Bronchial epithelial cell (primary cell): ENCODE results near the gene GRK6. TPM values are rescaled to one million over a fixed set of nuclear protein-coding genes. Genes with fewer than 3 reads are reported as not detected.

ENCODE experiments used
- DNase-seq: peaks from one replicate; pipeline ENCODE4 v3.0.0-alpha.2; 2010; ENCODE audit warnings: low read depth
- FAIRE-seq: peaks from 2 replicates; lab custom pipeline; 2011; peaks lifted over from hg19 to GRCh38; lab: Jason Lieb, UNC
- H3K27me3 ChIP-seq: 2 replicates; pipeline ENCODE4 v1.5.1; 2011; ENCODE audit warnings: low read length; ENCODE audit not compliant: control insufficient read depth, insufficient read depth
- H3K36me3 ChIP-seq: 2 replicates; pipeline ENCODE4 v1.5.1; 2011; ENCODE audit warnings: low read length; ENCODE audit not compliant: control insufficient read depth, insufficient read depth
- H3K4me3 ChIP-seq: 2 replicates; pipeline ENCODE4 v1.5.1; 2011; ENCODE audit warnings: mild to moderate bottlenecking, low read depth, low read length, control low read depth
- total RNA-seq: library from RNA; depleted of rRNA; stranded (reverse); fragments of >200 nt; gene quantifications from 2 replicates; pipeline ENCODE4 v1.2.1, GENCODE V29; 2014
- TF ChIP-seq, protein P1 (sequence below): IDR thresholded peaks from 2 replicates; pipeline ENCODE4 v1.5.1; 2011; ENCODE audit warnings: mild to moderate bottlenecking, moderate library complexity, low read length, control low read depth, inconsistent platforms; ENCODE audit not compliant: insufficient read depth, severe bottlenecking

Gene GRK6
- total RNA-seq, 1 donor from 2014 or later: 22.9 TPM

DNA sequence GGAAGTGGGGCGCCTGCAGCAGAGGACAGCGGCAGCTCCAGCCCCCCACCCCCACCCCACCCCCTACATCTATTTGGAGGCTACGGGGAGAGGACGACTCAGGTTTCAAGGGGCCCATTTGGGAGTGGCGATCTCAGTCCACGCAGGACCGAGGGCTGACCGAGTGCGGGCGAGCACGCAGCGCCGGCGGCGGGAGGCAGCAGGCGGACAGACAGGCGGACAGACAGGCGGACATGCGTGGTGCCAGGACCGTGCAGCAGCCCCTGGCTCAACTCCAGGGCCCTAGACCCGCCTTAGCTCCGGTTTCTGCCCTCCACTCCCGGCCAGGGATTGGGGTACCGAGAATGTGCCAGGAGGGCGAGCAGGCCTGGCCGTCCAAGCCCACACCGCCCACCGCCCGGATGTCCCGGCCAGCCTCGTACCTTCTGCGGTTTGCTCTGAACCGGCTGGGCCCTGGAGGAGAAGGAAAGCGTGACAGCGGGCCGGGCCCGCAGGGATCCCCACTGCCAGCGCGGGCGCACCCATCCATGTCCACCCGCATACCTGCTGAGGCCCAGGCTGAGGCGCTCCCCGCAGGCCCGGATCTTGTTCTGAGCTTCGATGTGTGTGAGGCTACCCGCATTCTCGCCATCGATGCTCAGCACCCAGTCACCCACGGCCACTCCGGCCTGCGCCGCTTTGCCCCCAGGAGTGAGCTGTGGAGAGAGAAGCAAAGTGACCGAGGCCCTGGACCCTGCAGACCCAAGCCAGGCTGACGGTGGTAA lies 65.7 kb downstream of the GRK6 start:
- no peak overlapping the region for H3K4me3 ChIP-seq
- TF ChIP-seq, protein P1, sequence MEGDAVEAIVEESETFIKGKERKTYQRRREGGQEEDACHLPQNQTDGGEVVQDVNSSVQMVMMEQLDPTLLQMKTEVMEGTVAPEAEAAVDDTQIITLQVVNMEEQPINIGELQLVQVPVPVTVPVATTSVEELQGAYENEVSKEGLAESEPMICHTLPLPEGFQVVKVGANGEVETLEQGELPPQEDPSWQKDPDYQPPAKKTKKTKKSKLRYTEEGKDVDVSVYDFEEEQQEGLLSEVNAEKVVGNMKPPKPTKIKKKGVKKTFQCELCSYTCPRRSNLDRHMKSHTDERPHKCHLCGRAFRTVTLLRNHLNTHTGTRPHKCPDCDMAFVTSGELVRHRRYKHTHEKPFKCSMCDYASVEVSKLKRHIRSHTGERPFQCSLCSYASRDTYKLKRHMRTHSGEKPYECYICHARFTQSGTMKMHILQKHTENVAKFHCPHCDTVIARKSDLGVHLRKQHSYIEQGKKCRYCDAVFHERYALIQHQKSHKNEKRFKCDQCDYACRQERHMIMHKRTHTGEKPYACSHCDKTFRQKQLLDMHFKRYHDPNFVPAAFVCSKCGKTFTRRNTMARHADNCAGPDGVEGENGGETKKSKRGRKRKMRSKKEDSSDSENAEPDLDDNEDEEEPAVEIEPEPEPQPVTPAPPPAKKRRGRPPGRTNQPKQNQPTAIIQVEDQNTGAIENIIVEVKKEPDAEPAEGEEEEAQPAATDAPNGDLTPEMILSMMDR: no peak
- H3K27me3 ChIP-seq: no peaks in the 10 kb centered on the region
- DNase-seq: no peak
- no peak for FAIRE-seq
- H3K36me3 ChIP-seq: peaks cover 55% of the 10 kb centered on the region

Other genes with a start within 250 kb of the GRK6 start
- gene RAB24, start 123.0 kb upstream of the GRK6 start, total RNA-seq: 16.6 and 26.1 TPM in 2 replicates
- 139 and 161 TPM in 2 replicates for gene PRELID1, start 122.9 kb upstream of the GRK6 start, total RNA-seq
- 0.53 and 1.5 TPM in 2 replicates for gene MXD3, start 114.8 kb upstream of the GRK6 start, total RNA-seq
- 362 and 444 TPM in 2 replicates for gene LMAN2, start 75.0 kb upstream of the GRK6 start, total RNA-seq
- gene RGS14, start 68.8 kb upstream of the GRK6 start, total RNA-seq: 6.8 and 8.4 TPM in 2 replicates
- gene SLC34A1, start 42.2 kb upstream of the GRK6 start, total RNA-seq: not detected in 2 replicates
- not detected in 2 replicates for gene PFN3, start 26.0 kb upstream of the GRK6 start, total RNA-seq
- gene F12, start 17.1 kb upstream of the GRK6 start, total RNA-seq: 5.0 and 7.9 TPM in 2 replicates
- gene PRR7, start 20.1 kb downstream of the GRK6 start, total RNA-seq: 3.1 and 5.0 TPM in 2 replicates
- gene DBN1, start 47.0 kb downstream of the GRK6 start, total RNA-seq: 58.7 and 71.7 TPM in 2 replicates
- gene PDLIM7, start 70.9 kb downstream of the GRK6 start, total RNA-seq: 19.5 and 26.2 TPM in 2 replicates
- gene DOK3, start 83.2 kb downstream of the GRK6 start, total RNA-seq: 0.53 and 1.4 TPM in 2 replicates
- gene DDX41, start 90.3 kb downstream of the GRK6 start, total RNA-seq: 108 and 250 TPM in 2 replicates
- gene FAM193B, start 127.9 kb downstream of the GRK6 start, total RNA-seq: 14.0 and 17.2 TPM in 2 replicates
- gene TMED9, start 165.5 kb downstream of the GRK6 start, total RNA-seq: 184 and 203 TPM in 2 replicates
- gene B4GALT7, start 173.5 kb downstream of the GRK6 start, total RNA-seq: 35.8 and 36.9 TPM in 2 replicates